SK-N-SH treated with all-trans-retinoic acid at 6 μM for 48 hours (cell line): ENCODE results near the gene FGD5.

Experiments
- ATAC-seq: fragments of 200-7000 bp; cut with Tn5 transposase; 3 replicates; pipeline ENCODE4 v1.9.1; 2020; ENCODE audit warnings: mild to moderate bottlenecking, moderate library complexity
- ARNTL ChIP-seq: fragments of 450-650 bp; formaldehyde crosslinking; IDR thresholded peaks from 2 replicates; pipeline ENCODE4 v1.5.0; 2020; ENCODE audit warnings: low read depth, mild to moderate bottlenecking, moderate library complexity, borderline replicate concordance
- BACH2 ChIP-seq: fragments of 250-450 bp; sonication (Bioruptor Pico); IDR thresholded peaks from 2 replicates; pipeline ENCODE4 v1.9.0; 2021; ENCODE audit warnings: mild to moderate bottlenecking, borderline replicate concordance
- CREB5 ChIP-seq: fragments of 250-450 bp; sonication (Bioruptor Pico); IDR thresholded peaks from 2 replicates; pipeline ENCODE4 v1.5.1; 2020; ENCODE audit warnings: low read depth, mild to moderate bottlenecking, moderate library complexity
- CSDC2 ChIP-seq: fragments of 250-450 bp; sonication (Bioruptor Pico); IDR thresholded peaks from 2 replicates; pipeline ENCODE4 v1.5.0; 2020; ENCODE audit warnings: mild to moderate bottlenecking, moderate library complexity
- ESRRG ChIP-seq: fragments of 250-450 bp; sonication (Bioruptor Pico); IDR thresholded peaks from 2 replicates; pipeline ENCODE4 v1.6.1; 2021; ENCODE audit warnings: mild to moderate bottlenecking
- OSR1 ChIP-seq: fragments of 250-450 bp; sonication (Bioruptor Pico); IDR thresholded peaks from 2 replicates; pipeline ENCODE4 v1.8.0; 2022; ENCODE audit warnings: moderate library complexity, mild to moderate bottlenecking, inconsistent platforms
- PPARA ChIP-seq: fragments of 250-450 bp; sonication (Bioruptor Pico); IDR thresholded peaks from 2 replicates; pipeline ENCODE4 v1.5.0; 2020; ENCODE audit warnings: mild to moderate bottlenecking, borderline replicate concordance
- RARB ChIP-seq: fragments of 250-450 bp; sonication (Bioruptor Pico); IDR thresholded peaks from 2 replicates; pipeline ENCODE4 v1.8.0; 2021; ENCODE audit warnings: mild to moderate bottlenecking, moderate library complexity
- TCF4 ChIP-seq: fragments of 250-450 bp; sonication (Bioruptor Pico); IDR thresholded peaks from 2 replicates; pipeline ENCODE4 v1.8.0; 2021; ENCODE audit warnings: mild to moderate bottlenecking, moderate library complexity, borderline replicate concordance
- TOX ChIP-seq: fragments of 250-450 bp; sonication (Bioruptor Pico); IDR thresholded peaks from 2 replicates; pipeline ENCODE4 v1.8.0; 2021; ENCODE audit warnings: mild to moderate bottlenecking, moderate library complexity, borderline replicate concordance
- ZC3H10 ChIP-seq: fragments of 250-450 bp; sonication (Bioruptor Pico); IDR thresholded peaks from 2 replicates; pipeline ENCODE4 v1.5.1; 2021; ENCODE audit warnings: mild to moderate bottlenecking, moderate library complexity
- ZFP3 ChIP-seq: fragments of 250-450 bp; sonication (Bioruptor Pico); IDR thresholded peaks from 2 replicates; pipeline ENCODE4 v1.5.0; 2020; ENCODE audit warnings: mild to moderate bottlenecking, moderate library complexity
- ZFP30 ChIP-seq: fragments of 450-650 bp; formaldehyde crosslinking; IDR thresholded peaks from 2 replicates; pipeline ENCODE4 v1.5.0; 2022; ENCODE audit warnings: mild to moderate bottlenecking, moderate library complexity
- ZNF565 ChIP-seq: fragments of 450-650 bp; formaldehyde crosslinking; conservative IDR thresholded peaks from 2 replicates; pipeline ENCODE4 v1.5.0; 2020; ENCODE audit warnings: low read depth, mild to moderate bottlenecking, moderate library complexity
- ZNF70 ChIP-seq: fragments of 450-650 bp; formaldehyde crosslinking; IDR thresholded peaks from 2 replicates; pipeline ENCODE4 v1.5.0; 2020; ENCODE audit warnings: mild to moderate bottlenecking, moderate library complexity
- ZNF8 ChIP-seq: fragments of 450-650 bp; formaldehyde crosslinking; IDR thresholded peaks from 2 replicates; pipeline ENCODE4 v1.5.0; 2020; ENCODE audit warnings: mild to moderate bottlenecking, moderate library complexity
- TF ChIP-seq, protein P1 (sequence below): fragments of 250-450 bp; sonication (Bioruptor Pico); IDR thresholded peaks from 2 replicates; pipeline ENCODE4 v1.5.0; 2020; ENCODE audit warnings: mild to moderate bottlenecking, moderate library complexity
- TF ChIP-seq, protein P2 (sequence below): fragments of 250-450 bp; sonication (Bioruptor Pico); IDR thresholded peaks from 2 replicates; pipeline ENCODE4 v1.8.0; 2021; ENCODE audit warnings: low read depth, mild to moderate bottlenecking, moderate library complexity, borderline replicate concordance
- TF ChIP-seq, protein P3 (sequence below): fragments of 250-450 bp; sonication (Bioruptor Pico); IDR thresholded peaks from 2 replicates; pipeline ENCODE4 v1.8.0; 2020; ENCODE audit warnings: mild to moderate bottlenecking, moderate library complexity, borderline replicate concordance

FGD5 gene

GRCh38 chr3:14841836-14842235, 23.1 kb downstream of the FGD5 start:
- ATAC-seq: no peak

GRCh38 chr3:14842277-14842676, 23.5 kb downstream of the FGD5 start:
- TF ChIP-seq CSDC2 (CRISPR knock-in tag) (no peak), TOX (CRISPR knock-in tag) (no peak), BACH2 (no peak)
- TF ChIP-seq, protein P1, sequence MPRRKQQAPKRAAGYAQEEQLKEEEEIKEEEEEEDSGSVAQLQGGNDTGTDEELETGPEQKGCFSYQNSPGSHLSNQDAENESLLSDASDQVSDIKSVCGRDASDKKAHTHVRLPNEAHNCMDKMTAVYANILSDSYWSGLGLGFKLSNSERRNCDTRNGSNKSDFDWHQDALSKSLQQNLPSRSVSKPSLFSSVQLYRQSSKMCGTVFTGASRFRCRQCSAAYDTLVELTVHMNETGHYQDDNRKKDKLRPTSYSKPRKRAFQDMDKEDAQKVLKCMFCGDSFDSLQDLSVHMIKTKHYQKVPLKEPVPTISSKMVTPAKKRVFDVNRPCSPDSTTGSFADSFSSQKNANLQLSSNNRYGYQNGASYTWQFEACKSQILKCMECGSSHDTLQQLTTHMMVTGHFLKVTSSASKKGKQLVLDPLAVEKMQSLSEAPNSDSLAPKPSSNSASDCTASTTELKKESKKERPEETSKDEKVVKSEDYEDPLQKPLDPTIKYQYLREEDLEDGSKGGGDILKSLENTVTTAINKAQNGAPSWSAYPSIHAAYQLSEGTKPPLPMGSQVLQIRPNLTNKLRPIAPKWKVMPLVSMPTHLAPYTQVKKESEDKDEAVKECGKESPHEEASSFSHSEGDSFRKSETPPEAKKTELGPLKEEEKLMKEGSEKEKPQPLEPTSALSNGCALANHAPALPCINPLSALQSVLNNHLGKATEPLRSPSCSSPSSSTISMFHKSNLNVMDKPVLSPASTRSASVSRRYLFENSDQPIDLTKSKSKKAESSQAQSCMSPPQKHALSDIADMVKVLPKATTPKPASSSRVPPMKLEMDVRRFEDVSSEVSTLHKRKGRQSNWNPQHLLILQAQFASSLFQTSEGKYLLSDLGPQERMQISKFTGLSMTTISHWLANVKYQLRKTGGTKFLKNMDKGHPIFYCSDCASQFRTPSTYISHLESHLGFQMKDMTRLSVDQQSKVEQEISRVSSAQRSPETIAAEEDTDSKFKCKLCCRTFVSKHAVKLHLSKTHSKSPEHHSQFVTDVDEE (CRISPR knock-in tag): no peak
- TF ChIP-seq, all 23 proteins: peak for 0
- no peak for ATAC-seq

More at GRCh38 chr3:14841836-14842235, 23.1 kb downstream of the FGD5 start:
- TF ChIP-seq ZFP30: no peak

GRCh38 chr3:14843321-14843720, 24.6 kb downstream of the FGD5 start:
- ATAC-seq: no peak
- TF ChIP-seq, protein P2, sequence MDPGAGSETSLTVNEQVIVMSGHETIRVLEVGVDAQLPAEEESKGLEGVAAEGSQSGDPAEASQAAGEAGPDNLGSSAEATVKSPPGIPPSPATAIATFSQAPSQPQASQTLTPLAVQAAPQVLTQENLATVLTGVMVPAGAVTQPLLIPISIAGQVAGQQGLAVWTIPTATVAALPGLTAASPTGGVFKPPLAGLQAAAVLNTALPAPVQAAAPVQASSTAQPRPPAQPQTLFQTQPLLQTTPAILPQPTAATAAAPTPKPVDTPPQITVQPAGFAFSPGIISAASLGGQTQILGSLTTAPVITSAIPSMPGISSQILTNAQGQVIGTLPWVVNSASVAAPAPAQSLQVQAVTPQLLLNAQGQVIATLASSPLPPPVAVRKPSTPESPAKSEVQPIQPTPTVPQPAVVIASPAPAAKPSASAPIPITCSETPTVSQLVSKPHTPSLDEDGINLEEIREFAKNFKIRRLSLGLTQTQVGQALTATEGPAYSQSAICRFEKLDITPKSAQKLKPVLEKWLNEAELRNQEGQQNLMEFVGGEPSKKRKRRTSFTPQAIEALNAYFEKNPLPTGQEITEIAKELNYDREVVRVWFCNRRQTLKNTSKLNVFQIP: no peak
- TF ChIP-seq PPARA (CRISPR knock-in tag): no peak
- TF ChIP-seq, protein P3, sequence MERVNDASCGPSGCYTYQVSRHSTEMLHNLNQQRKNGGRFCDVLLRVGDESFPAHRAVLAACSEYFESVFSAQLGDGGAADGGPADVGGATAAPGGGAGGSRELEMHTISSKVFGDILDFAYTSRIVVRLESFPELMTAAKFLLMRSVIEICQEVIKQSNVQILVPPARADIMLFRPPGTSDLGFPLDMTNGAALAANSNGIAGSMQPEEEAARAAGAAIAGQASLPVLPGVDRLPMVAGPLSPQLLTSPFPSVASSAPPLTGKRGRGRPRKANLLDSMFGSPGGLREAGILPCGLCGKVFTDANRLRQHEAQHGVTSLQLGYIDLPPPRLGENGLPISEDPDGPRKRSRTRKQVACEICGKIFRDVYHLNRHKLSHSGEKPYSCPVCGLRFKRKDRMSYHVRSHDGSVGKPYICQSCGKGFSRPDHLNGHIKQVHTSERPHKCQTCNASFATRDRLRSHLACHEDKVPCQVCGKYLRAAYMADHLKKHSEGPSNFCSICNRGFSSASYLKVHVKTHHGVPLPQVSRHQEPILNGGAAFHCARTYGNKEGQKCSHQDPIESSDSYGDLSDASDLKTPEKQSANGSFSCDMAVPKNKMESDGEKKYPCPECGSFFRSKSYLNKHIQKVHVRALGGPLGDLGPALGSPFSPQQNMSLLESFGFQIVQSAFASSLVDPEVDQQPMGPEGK (CRISPR knock-in tag): no peak
- no peak for TF ChIP-seq ZNF8 (CRISPR knock-in tag)
- no peak for TF ChIP-seq OSR1 (CRISPR knock-in tag)
- no peak for TF ChIP-seq ZNF565 (CRISPR knock-in tag)
- TF ChIP-seq, all 23 proteins: peak for 0

- TF ChIP-seq ZC3H10 (no peak), PPARA (CRISPR knock-in tag) (no peak), RARB (CRISPR knock-in tag) (no peak), ESRRG (CRISPR knock-in tag) (no peak), ZNF8 (CRISPR knock-in tag) (no peak), TCF4 (no peak), CSDC2 (CRISPR knock-in tag) (no peak), CREB5 (CRISPR knock-in tag) (no peak), ZFP3 (CRISPR knock-in tag) (no peak), ARNTL (no peak), ZFP30 (no peak), OSR1 (CRISPR knock-in tag) (no peak), TOX (CRISPR knock-in tag) (no peak), ZNF70 (CRISPR knock-in tag) (no peak)
- TF ChIP-seq, protein P2: no peak
- TF ChIP-seq, protein P1 (CRISPR knock-in tag): no peak
- TF ChIP-seq, protein P3 (CRISPR knock-in tag): no peak
- TF ChIP-seq, all 23 proteins: peak for 0
- no peak for ATAC-seq
These were observed 25.8 kb downstream of the FGD5 start for GRCh38 chr3:14844386-14845170.
